Measurements from ENCODE around the gene DNAAF5. TPM values are rescaled to one million over a fixed set of nuclear protein-coding genes. Genes with fewer than 3 reads are reported as not detected.

The DNAAF5 gene
- total and polyA plus RNA-seq, 2 of the 13 experiments (the other 11 are each of a cell fraction or from before 2014, with no cell fraction given), result 11.9 to 21.5 TPM

- H2AFZ ChIP-seq (ENCODE audit: low read length), result no peak overlapping the region
- H4K20me1 ChIP-seq (ENCODE audit: insufficient read depth, low read length), result no peaks in the 10 kb centered on the region
- TF ChIP-seq ZNF589 (CRISPR knock-in tag; conservative IDR thresholded peaks at IDR 0.05), result no peak
- peaks cover 5 to 14% of the 10 kb centered on the region in 2 experiments; a peak in 4 of 5 replicates for H3K36me3 ChIP-seq (replicated peaks in 1 of 2; ENCODE audit: control insufficient read depth in 1 of 2, insufficient read depth in 2 of 2, low read length in 2 of 2)
- ATAC-seq, result no peak
- in situ Hi-C loops (cut with HindIII; ENCODE audit: extremely low pct_ligation_motif_present, low pct_unique_long_range_greater_than_20kb), result no loop called here
- no peaks in the 10 kb centered on the region for H3K27me3 ChIP-seq (ENCODE audit: control insufficient read depth in 1 of 2, insufficient read depth in 2 of 2, low read length in 2 of 2)
- peaks cover 2% of the 10 kb centered on the region for H3K79me2 ChIP-seq (ENCODE audit: insufficient read depth, low read length)
- CTCF ChIA-PET (ENCODE audit: low intra/inter-chr PET ratio, low total read pairs), result no interaction called here
- no peaks in the 10 kb centered on the region for H3K4me1 ChIP-seq (ENCODE audit: insufficient read depth, low read length)
- no TSS peak for BruUV-seq (replicated peaks)
- no peak for DNase-seq (ENCODE audit: low spot score)
- no peak overlapping the region for H3K4me2 ChIP-seq (ENCODE audit: low read depth, low read length)
- no peak overlapping the region for H3K27ac ChIP-seq (ENCODE audit: extremely low read length, insufficient read depth, low read length)
- H3K4me3 ChIP-seq (replicated peaks in 1 of 3; ENCODE audit: insufficient read depth in 1 of 3, low read depth in 2 of 3, low read length in 3 of 3), result no peak overlapping the region
- intact Hi-C loops (cut with micrococcal nuclease; ENCODE audit: unreplicated experiment), result no loop called here
- no peak overlapping the region for H3K9ac ChIP-seq (ENCODE audit: insufficient read depth, low read depth, low read length)
- no peaks in the 10 kb centered on the region for H3K9me3 ChIP-seq (ENCODE audit: low read length)
- FAIRE-seq, result no peak
- POLR2A ChIA-PET, result no interaction called here
- WGBS (ENCODE audit: low lambda C conversion rate), result 99% methylated on average over 62 of the region's 74 CpGs
Observed at GRCh38 chr7:712381-713138, 13.9 kb upstream of the DNAAF5 start.

GRCh38 chr7:713139-713457, 13.4 kb upstream of the DNAAF5 start:
- Histone ChIP-seq H3K4me2 (ENCODE audit: low read depth, low read length) (no peak overlapping the region), H3K9me3 (ENCODE audit: low read length) (no peaks in the 10 kb centered on the region), H2AFZ (ENCODE audit: low read length) (no peak overlapping the region), H3K9ac (ENCODE audit: insufficient read depth, low read depth, low read length) (no peak overlapping the region), H3K4me3 (replicated peaks in 1 of 3; ENCODE audit: insufficient read depth in 1 of 3, low read depth in 2 of 3, low read length in 3 of 3) (no peak overlapping the region), H3K79me2 (ENCODE audit: insufficient read depth, low read length) (peaks cover 5% of the 10 kb centered on the region), H4K20me1 (ENCODE audit: insufficient read depth, low read length) (no peaks in the 10 kb centered on the region), H3K36me3 (replicated peaks in 1 of 2; ENCODE audit: control insufficient read depth in 1 of 2, insufficient read depth in 2 of 2, low read length in 2 of 2) (peaks cover 5 to 11% of the 10 kb centered on the region in 2 experiments; a peak in 4 of 5 replicates), H3K27me3 (ENCODE audit: control insufficient read depth in 1 of 2, insufficient read depth in 2 of 2, low read length in 2 of 2) (no peaks in the 10 kb centered on the region), H3K27ac (ENCODE audit: extremely low read length, insufficient read depth, low read length) (no peak overlapping the region), H3K4me1 (ENCODE audit: insufficient read depth, low read length) (no peaks in the 10 kb centered on the region)
- ChIA-PET POLR2A (no interaction called here), CTCF (ENCODE audit: low intra/inter-chr PET ratio, low total read pairs) (no interaction called here)
- no peak; the same call in 2 of the 3 replicates for ATAC-seq
- no TSS peak for BruUV-seq (replicated peaks)
- WGBS (ENCODE audit: low lambda C conversion rate), result 96% methylated on average over 7 of the region's 9 CpGs
- intact Hi-C loops (cut with micrococcal nuclease; ENCODE audit: unreplicated experiment) (no loop called here), in situ Hi-C loops (cut with HindIII; ENCODE audit: extremely low pct_ligation_motif_present, low pct_unique_long_range_greater_than_20kb) (no loop called here)
- no peak for DNase-seq (ENCODE audit: low spot score)
- no peak for FAIRE-seq
- TF ChIP-seq TBL1XR1 (IDR thresholded peaks at IDR 0.05; ENCODE audit: borderline replicate concordance, low read length, partially characterized antibody) (no peak), RORA (CRISPR knock-in tag; IDR thresholded peaks at IDR 0.05) (no peak), TSC22D2 (CRISPR knock-in tag; IDR thresholded peaks at IDR 0.05; ENCODE audit: borderline replicate concordance) (no peak), PAXIP1 (CRISPR knock-in tag; conservative IDR thresholded peaks at IDR 0.05) (no peak), THAP8 (CRISPR knock-in tag; IDR thresholded peaks at IDR 0.05; ENCODE audit: borderline replicate concordance) (no peak), ZNF512 (CRISPR knock-in tag; IDR thresholded peaks at IDR 0.05) (no peak), ZNF446 (CRISPR knock-in tag; IDR thresholded peaks at IDR 0.05) (no peak), ZNF510 (CRISPR knock-in tag; IDR thresholded peaks at IDR 0.05; ENCODE audit: low read depth) (no peak), MXI1 (IDR thresholded peaks at IDR 0.05; ENCODE audit: borderline replicate concordance, low read depth, low read length) (no peak), HNF4A (CRISPR knock-in tag; IDR thresholded peaks at IDR 0.05) (no peak)

Measured in HepG2 (cell line).